ENCODE measurements around the gene ZNF341.
A peak's percentile ranks its signal among the peaks of the same experiment; 100 is the strongest.

ZNF341 gene

GRCh38 chr20:33728463-33728862 is 3.3 kb upstream of the ZNF341 start:
- DNase-seq, result no peak
- no peak for TF ChIP-seq GATA1 (IDR thresholded peaks at IDR 0.05; ENCODE audit: low read depth, low read length)
- TF ChIP-seq POLR2A (IDR thresholded peaks at IDR 0.05; ENCODE audit: low read length), result no peak

- DNase-seq, result no peak
- TF ChIP-seq GATA1 (IDR thresholded peaks at IDR 0.05; ENCODE audit: low read depth, low read length), result no peak
These were observed 2.7 kb upstream of the ZNF341 start for GRCh38 chr20:33729101-33729500.

- TF ChIP-seq GATA1 (IDR thresholded peaks at IDR 0.05; ENCODE audit: low read depth, low read length), result no peak
- TF ChIP-seq POLR2A (IDR thresholded peaks at IDR 0.05; ENCODE audit: low read length), result no peak
- no peak for DNase-seq
These were observed 677 bp upstream of the ZNF341 start for GRCh38 chr20:33730946-33731692.

- peak in 1 of 2 experiments; percentile 98 for DNase-seq
- no peak for TF ChIP-seq GATA1 (IDR thresholded peaks at IDR 0.05; ENCODE audit: low read depth, low read length)
- peak; percentile 49 for TF ChIP-seq POLR2A (IDR thresholded peaks at IDR 0.05; ENCODE audit: low read length)
These were observed 572 bp downstream of the ZNF341 start for GRCh38 chr20:33732166-33732970.

- no peak for TF ChIP-seq GATA1 (IDR thresholded peaks at IDR 0.05; ENCODE audit: low read depth, low read length)
- no peak for TF ChIP-seq POLR2A (IDR thresholded peaks at IDR 0.05; ENCODE audit: low read length)
- peak in 1 of 2 experiments; percentile 25 for DNase-seq
These were observed 2.1 kb downstream of the ZNF341 start for GRCh38 chr20:33733654-33734576.

- no peak for DNase-seq
- no peak for TF ChIP-seq POLR2A (IDR thresholded peaks at IDR 0.05; ENCODE audit: low read length)
These were observed 5.2 kb downstream of the ZNF341 start for GRCh38 chr20:33736962-33737361.

- TF ChIP-seq GATA1 (IDR thresholded peaks at IDR 0.05; ENCODE audit: low read depth, low read length), result no peak
- TF ChIP-seq POLR2A (IDR thresholded peaks at IDR 0.05; ENCODE audit: low read length), result no peak
- no peak for DNase-seq
These were observed 7.7 kb downstream of the ZNF341 start for GRCh38 chr20:33739493-33739892.

GRCh38 chr20:33740189-33740588 is 8.4 kb downstream of the ZNF341 start:
- no peak for DNase-seq
- TF ChIP-seq GATA1 (IDR thresholded peaks at IDR 0.05; ENCODE audit: low read depth, low read length), result no peak
- TF ChIP-seq POLR2A (IDR thresholded peaks at IDR 0.05; ENCODE audit: low read length), result no peak

GRCh38 chr20:33744181-33744580 is 12.4 kb downstream of the ZNF341 start:
- no peak for TF ChIP-seq POLR2A (IDR thresholded peaks at IDR 0.05; ENCODE audit: low read length)
- no peak for TF ChIP-seq GATA1 (IDR thresholded peaks at IDR 0.05; ENCODE audit: low read depth, low read length)
- DNase-seq, result peak in 1 of 2 experiments; percentile 18

- no peak for DNase-seq
- no peak for TF ChIP-seq GATA1 (IDR thresholded peaks at IDR 0.05; ENCODE audit: low read depth, low read length)
These were observed 13.1 kb downstream of the ZNF341 start for GRCh38 chr20:33744773-33745385.

- peak in 1 of 2 experiments; percentile 33 for DNase-seq
- no peak for TF ChIP-seq GATA1 (IDR thresholded peaks at IDR 0.05; ENCODE audit: low read depth, low read length)
- TF ChIP-seq POLR2A (IDR thresholded peaks at IDR 0.05; ENCODE audit: low read length), result no peak
These were observed 14.7 kb downstream of the ZNF341 start for GRCh38 chr20:33746325-33746998.

GRCh38 chr20:33751775-33752174 is 20.0 kb downstream of the ZNF341 start:
- TF ChIP-seq GATA1 (IDR thresholded peaks at IDR 0.05; ENCODE audit: low read depth, low read length) (no peak), POLR2A (IDR thresholded peaks at IDR 0.05; ENCODE audit: low read length) (no peak)
- no peak for DNase-seq

GRCh38 chr20:33753143-33753542 is 21.3 kb downstream of the ZNF341 start:
- no peak for DNase-seq
- TF ChIP-seq POLR2A (IDR thresholded peaks at IDR 0.05; ENCODE audit: low read length), result no peak
